H9 (cell line): ENCODE measurements around the gene MFRP. TPM values are rescaled to one million over a fixed set of nuclear protein-coding genes. Genes with fewer than 3 reads are reported as not detected.

Experiments used
- DNase-seq: peaks from one replicate; pipeline ENCODE4 v3.0.0-alpha.2; 2017
- H2AFZ ChIP-seq: one replicate; pipeline ENCODE4 v1.6.1; 2013; ENCODE audit warnings: mild to moderate bottlenecking, low read length, control low read depth, moderate library complexity
- H2AK5ac ChIP-seq: 2 replicates; pipeline ENCODE4 v1.6.1; 2013; ENCODE audit warnings: low read length, control low read depth, mixed read lengths; ENCODE audit not compliant: insufficient read length
- H2BK120ac ChIP-seq: one replicate; pipeline ENCODE4 v1.6.1; 2013; ENCODE audit warnings: low read depth, mild to moderate bottlenecking, low read length, control low read depth, inconsistent platforms; ENCODE audit not compliant: poor library complexity, severe bottlenecking
- H2BK12ac ChIP-seq: 2 replicates; pipeline ENCODE4 v1.6.1; 2013; ENCODE audit warnings: low read length, control low read depth, mixed read lengths, low read depth; ENCODE audit not compliant: insufficient read length
- H2BK15ac ChIP-seq: 2 replicates; pipeline ENCODE4 v1.6.1; 2013; ENCODE audit warnings: low read depth, low read length, control low read depth
- H2BK20ac ChIP-seq: one replicate; pipeline ENCODE4 v1.6.1; 2013; ENCODE audit warnings: low read depth, mild to moderate bottlenecking, low read length, control low read depth, inconsistent platforms; ENCODE audit not compliant: poor library complexity, severe bottlenecking
- H2BK5ac ChIP-seq: 2 replicates; pipeline ENCODE4 v1.6.1; 2013; ENCODE audit warnings: low read length, control low read depth, mixed read lengths; ENCODE audit not compliant: insufficient read length
- H3K14ac ChIP-seq: 2 replicates; pipeline ENCODE4 v1.6.1; 2013; ENCODE audit warnings: low read length, control low read depth; ENCODE audit not compliant: insufficient read depth
- H3K18ac ChIP-seq: 2 replicates; pipeline ENCODE4 v1.6.1; 2013; ENCODE audit warnings: low read depth, mild to moderate bottlenecking, mixed read lengths, low read length, control low read depth; ENCODE audit not compliant: insufficient read length
- H3K23ac ChIP-seq: 2 replicates; pipeline ENCODE4 v1.6.1; 2013; ENCODE audit warnings: low read length, control low read depth, mixed read lengths, low read depth; ENCODE audit not compliant: insufficient read length
- H3K23me2 ChIP-seq: 2 replicates; pipeline ENCODE4 v1.6.1; 2013; ENCODE audit warnings: low read depth, mild to moderate bottlenecking, mixed read lengths, low read length, control low read depth; ENCODE audit not compliant: insufficient read length, poor library complexity, severe bottlenecking
- H3K27ac ChIP-seq: 2 replicates; pipeline ENCODE4 v1.5.1; 2013; ENCODE audit warnings: low read length, control low read depth, mixed read lengths, low read depth; ENCODE audit not compliant: insufficient read length
- H3K27me3 ChIP-seq: 2 replicates; pipeline ENCODE4 v1.6.1; 2013; ENCODE audit warnings: low read length, control low read depth, inconsistent platforms; ENCODE audit not compliant: insufficient read depth
- H3K4ac ChIP-seq: 2 replicates; pipeline ENCODE4 v1.6.1; 2013; ENCODE audit warnings: low read depth, mild to moderate bottlenecking, control low read depth, inconsistent platforms, low read length, moderate library complexity
- H3K4me1 ChIP-seq: 2 replicates; pipeline ENCODE4 v1.6.1; 2013; ENCODE audit warnings: low read length, control low read depth, inconsistent platforms; ENCODE audit not compliant: insufficient read depth
- H3K4me2 ChIP-seq: 2 replicates; pipeline ENCODE4 v1.6.1; 2013; ENCODE audit warnings: low read length, control low read depth, mixed read lengths; ENCODE audit not compliant: insufficient read length, insufficient read depth
- H3K56ac ChIP-seq: 2 replicates; pipeline ENCODE4 v1.6.1; 2013; ENCODE audit warnings: low read depth, mild to moderate bottlenecking, mixed read lengths, low read length, control low read depth; ENCODE audit not compliant: insufficient read length
- H3K79me1 ChIP-seq: 2 replicates; pipeline ENCODE4 v1.6.1; 2013; ENCODE audit warnings: low read depth, mild to moderate bottlenecking, moderate library complexity, low read length, control low read depth, inconsistent platforms; ENCODE audit not compliant: insufficient read depth, poor library complexity, severe bottlenecking
- H3K79me2 ChIP-seq: 2 replicates; pipeline ENCODE4 v1.6.1; 2013; ENCODE audit warnings: low read length, control low read depth, inconsistent platforms; ENCODE audit not compliant: insufficient read depth
- H3K9ac ChIP-seq: 2 replicates; pipeline ENCODE4 v1.6.1; 2013; ENCODE audit warnings: low read length, control low read depth, mixed read lengths; ENCODE audit not compliant: insufficient read length; ENCODE audit errors: extremely low read depth
- H3K9me3 ChIP-seq: one replicate; pipeline ENCODE4 v1.6.1; 2013; ENCODE audit warnings: low read depth, low read length, inconsistent platforms; ENCODE audit not compliant: control insufficient read depth
- H3T11ph ChIP-seq: one replicate; pipeline ENCODE4 v1.6.1; 2013; ENCODE audit warnings: mild to moderate bottlenecking, low read length, control low read depth, inconsistent platforms
- H4K20me1 ChIP-seq: one replicate; pipeline ENCODE4 v1.6.1; 2013; ENCODE audit not compliant: control insufficient read depth, insufficient read length, insufficient read depth
- H4K5ac ChIP-seq: 2 replicates; pipeline ENCODE4 v1.6.1; 2013; ENCODE audit warnings: low read depth, mild to moderate bottlenecking, mixed read lengths, low read length, control low read depth; ENCODE audit not compliant: insufficient read length
- H4K8ac ChIP-seq: replicated peaks from 2 replicates; pipeline ENCODE4 v1.6.1; 2013; ENCODE audit warnings: low read length, control low read depth, mixed read lengths, low read depth; ENCODE audit not compliant: insufficient read length
- H4K91ac ChIP-seq: 2 replicates; pipeline ENCODE4 v1.6.1; 2013; ENCODE audit warnings: low read depth, mild to moderate bottlenecking, moderate library complexity, mixed read lengths, low read length, control low read depth; ENCODE audit not compliant: insufficient read length
- H3K27ac Mint-ChIP-seq, 3 experiments: 2 replicates in 2 of 3; 3 replicates in 1 of 3; pipeline ENCODE4 v1.8.0; 2020 to 2021; ENCODE audit warnings: mixed read lengths in 3 of 3, mild to moderate bottlenecking in 1 of 3, moderate library complexity in 1 of 3
- H3K27me3 Mint-ChIP-seq: 2 replicates; pipeline ENCODE4 v1.8.0; 2021; ENCODE audit warnings: low read depth, mild to moderate bottlenecking, moderate library complexity, mixed read lengths
- H3K36me3 Mint-ChIP-seq, 3 experiments: 2 replicates in 2 of 3; 3 replicates in 1 of 3; pipeline ENCODE4 v1.8.0; 2020 to 2021; ENCODE audit warnings: low read depth in 3 of 3, mixed read lengths in 3 of 3; ENCODE audit not compliant: insufficient read depth in 1 of 3
- H3K4me1 Mint-ChIP-seq, 2 experiments: 2 replicates each; pipeline ENCODE4 v1.8.0; 2020; ENCODE audit warnings: mixed read lengths in 2 of 2
- H3K4me3 Mint-ChIP-seq, 2 experiments: 2 replicates in 1 of 2; 3 replicates in 1 of 2; pipeline ENCODE4 v1.8.0; 2020 to 2021; ENCODE audit warnings: mild to moderate bottlenecking in 2 of 2, mixed read lengths in 2 of 2, moderate library complexity in 1 of 2
- H3K9me3 Mint-ChIP-seq, 2 experiments: 2 replicates in 1 of 2; 3 replicates in 1 of 2; pipeline ENCODE4 v1.8.0; 2020; ENCODE audit warnings: mild to moderate bottlenecking in 2 of 2, mixed read lengths in 2 of 2, moderate library complexity in 1 of 2
- CTCF ChIP-seq: fragments of 200-600 bp; sonication (generic); conservative IDR thresholded peaks from 3 replicates; pipeline ENCODE4 v1.8.0; 2021; ENCODE audit warnings: antibody characterized with exemption, mild to moderate bottlenecking
- WGBS: extraction: QIAGEN DNeasy Blood & Tissue Kit; methylation state at CpG from one replicate; pipeline ENCODE4 v1.1.7; 2013; ENCODE audit warnings: missing lambda C conversion rate, low lambda C conversion rate, mixed read lengths; ENCODE audit not compliant: insufficient read length; ENCODE audit errors: extremely low coverage; 5-methylcytosine and 5-hydroxymethylcytosine counted together
- total RNA-seq: library from RNA; stranded (reverse); gene quantifications from 2 replicates; pipeline ENCODE4 v1.2.1, GENCODE V29; 2021

Gene MFRP
- total RNA-seq, 1 experiment from 2014 or later, result not detected

DNA sequence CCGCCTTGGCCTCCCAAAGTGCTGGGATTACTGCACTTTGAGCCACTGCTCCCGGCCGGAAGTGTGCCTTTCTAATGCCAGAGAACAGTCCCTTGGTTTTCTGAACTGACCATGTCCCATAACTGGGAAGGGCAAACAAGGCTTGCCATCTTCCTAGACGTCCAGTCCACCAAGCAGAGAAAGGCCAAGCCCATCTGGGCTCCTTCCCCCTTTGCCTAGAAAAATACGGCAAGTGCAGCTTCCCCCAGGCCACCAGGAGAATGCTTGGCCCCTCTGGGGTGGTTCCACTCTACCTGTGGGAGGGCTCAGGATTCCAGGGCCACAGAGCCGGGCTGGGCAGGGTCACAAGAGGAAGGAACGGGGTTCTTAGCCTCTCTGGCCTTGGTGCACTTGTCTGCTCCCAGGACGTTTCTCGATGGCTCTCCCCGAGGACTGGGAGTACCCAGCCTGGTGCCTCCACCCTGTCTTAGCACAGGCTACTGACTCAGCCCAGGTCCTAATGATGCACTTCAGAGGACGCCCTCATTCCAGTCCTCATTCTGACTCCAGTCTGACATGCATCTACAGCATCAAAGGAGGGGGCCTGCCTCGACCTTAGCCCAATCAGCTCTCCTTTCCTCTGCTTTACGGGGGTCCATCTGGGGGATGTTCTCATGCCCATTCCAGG, 33.8 kb upstream of the MFRP start:
- Histone ChIP-seq H3K56ac (no peak overlapping the region), H3K4me1 (peaks cover 3% of the 10 kb centered on the region; the same call in 1 of the 2 replicates), H3K9me3 (no peaks in the 10 kb centered on the region), H4K5ac (no peak overlapping the region), H3K9ac (no peak overlapping the region), H4K8ac (no peak overlapping the region), H2BK5ac (no peak overlapping the region), H3K27ac (no peak overlapping the region), H2BK120ac (no peak overlapping the region), H3K4me2 (peak overlapping the region; percentile 79), H3K14ac (no peak overlapping the region), H2AK5ac (no peak overlapping the region), H3K18ac (no peak overlapping the region), H3K23me2 (peaks cover 15% of the 10 kb centered on the region), H3K79me2 (no peaks in the 10 kb centered on the region), H3K27me3 (peaks cover 3% of the 10 kb centered on the region; the same call in 1 of the 2 replicates), H2BK15ac (no peak overlapping the region), H2AFZ (no peak overlapping the region), H3K4ac (no peak overlapping the region), H2BK12ac (no peak overlapping the region), H4K20me1 (no peaks in the 10 kb centered on the region), H2BK20ac (no peak overlapping the region), H3T11ph (no peak overlapping the region), H3K79me1 (no peaks in the 10 kb centered on the region), H3K23ac (no peak overlapping the region), H4K91ac (no peak overlapping the region)
- Mint-ChIP-seq H3K36me3 (0 out of 7 replicates have a peak, but pooled peaks cover 0 to 3% (median 0%) of the 10 kb centered on the region in 3 experiments), H3K9me3 (no peaks in the 10 kb centered on the region; a peak in 1 of 5 replicates), H3K4me3 (no peak overlapping the region), H3K27ac (no peak overlapping the region), H3K27me3 (peaks cover 15% of the 10 kb centered on the region), H3K4me1 (peaks cover 46 to 54% of the 10 kb centered on the region in 2 experiments)
- no peak for TF ChIP-seq CTCF
- no peak for DNase-seq
- no CpG with 5 or more reads among the region's 13 CpGs for WGBS
